ENCODE data around the gene SHH.
"Not testable (repeated sequence)": the region's sequence is repeated elsewhere in the genome, so short reads cannot be mapped to it uniquely, and the experiment has no call there.

The SHH gene

DNA sequence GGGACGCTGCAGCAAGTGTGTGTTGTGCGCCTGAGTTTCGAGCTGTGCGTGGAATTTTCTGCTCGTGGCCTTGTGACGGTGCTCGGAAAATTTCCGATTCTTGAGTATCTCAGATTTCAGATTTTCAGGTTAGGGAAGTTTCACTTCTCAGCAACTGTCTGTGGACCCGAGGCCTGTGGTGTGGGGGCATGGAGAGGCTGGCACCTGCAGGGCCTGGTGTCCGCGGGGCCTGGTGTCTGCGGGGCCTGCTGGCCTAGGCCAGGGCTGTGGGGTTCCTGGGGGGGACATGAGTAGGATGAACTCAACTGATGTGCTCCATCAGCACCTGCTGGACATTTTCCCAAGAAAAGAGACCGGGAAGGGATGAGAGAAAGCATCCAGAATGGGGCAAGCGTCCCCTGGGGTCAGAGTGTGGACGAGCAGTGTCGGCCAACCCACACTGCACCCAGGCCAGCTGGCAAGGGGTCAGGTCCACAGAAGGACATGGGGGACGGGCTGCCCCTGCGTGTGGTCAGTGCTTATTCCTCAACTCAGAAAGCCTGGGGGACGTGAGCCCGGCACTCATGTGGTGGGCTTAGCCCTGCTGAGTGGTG, 31.3 kb upstream of the SHH start:
- TF ChIP-seq, protein P1, sequence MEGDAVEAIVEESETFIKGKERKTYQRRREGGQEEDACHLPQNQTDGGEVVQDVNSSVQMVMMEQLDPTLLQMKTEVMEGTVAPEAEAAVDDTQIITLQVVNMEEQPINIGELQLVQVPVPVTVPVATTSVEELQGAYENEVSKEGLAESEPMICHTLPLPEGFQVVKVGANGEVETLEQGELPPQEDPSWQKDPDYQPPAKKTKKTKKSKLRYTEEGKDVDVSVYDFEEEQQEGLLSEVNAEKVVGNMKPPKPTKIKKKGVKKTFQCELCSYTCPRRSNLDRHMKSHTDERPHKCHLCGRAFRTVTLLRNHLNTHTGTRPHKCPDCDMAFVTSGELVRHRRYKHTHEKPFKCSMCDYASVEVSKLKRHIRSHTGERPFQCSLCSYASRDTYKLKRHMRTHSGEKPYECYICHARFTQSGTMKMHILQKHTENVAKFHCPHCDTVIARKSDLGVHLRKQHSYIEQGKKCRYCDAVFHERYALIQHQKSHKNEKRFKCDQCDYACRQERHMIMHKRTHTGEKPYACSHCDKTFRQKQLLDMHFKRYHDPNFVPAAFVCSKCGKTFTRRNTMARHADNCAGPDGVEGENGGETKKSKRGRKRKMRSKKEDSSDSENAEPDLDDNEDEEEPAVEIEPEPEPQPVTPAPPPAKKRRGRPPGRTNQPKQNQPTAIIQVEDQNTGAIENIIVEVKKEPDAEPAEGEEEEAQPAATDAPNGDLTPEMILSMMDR (IDR thresholded peaks at IDR 0.05; ENCODE audit: low read depth, low read length, missing control alignments), result no peak
- no peak for DNase-seq (ENCODE audit: extremely low read depth, low read depth)
- no peak overlapping the region for H3K4me3 ChIP-seq (replicated peaks; ENCODE audit: low read depth, low read length)

DNA sequence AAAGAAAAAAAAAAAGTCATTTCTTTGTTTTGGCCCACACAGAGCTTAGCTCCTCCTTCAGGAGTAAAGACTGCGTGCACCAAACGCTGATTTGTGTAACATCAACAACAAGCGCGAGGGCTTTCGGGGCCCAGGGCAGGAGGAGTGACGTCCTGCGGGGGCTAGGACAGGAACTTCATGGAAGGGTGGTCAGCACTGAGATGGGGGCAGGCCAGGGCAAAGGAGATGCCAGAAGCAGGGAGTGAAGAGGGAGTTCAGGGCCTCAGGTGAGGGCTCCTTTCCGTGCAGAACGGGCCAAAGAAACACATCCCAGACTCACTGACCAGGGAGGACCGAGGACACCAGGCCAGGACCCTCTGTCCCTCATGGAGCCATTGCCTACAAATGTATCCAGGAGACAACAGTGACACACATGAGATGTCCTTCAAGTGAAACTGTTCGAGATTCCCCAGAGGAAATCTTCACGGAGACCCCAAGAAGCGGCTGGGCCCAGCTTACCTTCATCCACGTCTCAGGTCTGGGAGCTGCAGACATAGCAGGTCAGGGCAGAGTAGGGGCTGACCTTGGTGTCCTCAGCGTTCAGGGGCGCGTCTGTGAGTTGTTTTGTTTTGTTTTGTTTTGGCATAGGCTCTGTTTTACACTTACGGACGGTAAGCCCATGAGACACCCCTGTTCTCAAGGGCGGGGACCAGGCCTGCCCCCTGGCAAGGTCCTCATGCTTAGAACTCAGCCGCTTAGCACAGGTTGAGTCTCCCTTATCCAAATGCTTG, 30.4 kb upstream of the SHH start:
- no peak overlapping the region for H3K4me3 ChIP-seq (replicated peaks; ENCODE audit: low read depth, low read length)
- TF ChIP-seq, protein P1 (IDR thresholded peaks at IDR 0.05; ENCODE audit: low read depth, low read length, missing control alignments), result no peak
- DNase-seq (ENCODE audit: extremely low read depth, low read depth), result no peak

DNA sequence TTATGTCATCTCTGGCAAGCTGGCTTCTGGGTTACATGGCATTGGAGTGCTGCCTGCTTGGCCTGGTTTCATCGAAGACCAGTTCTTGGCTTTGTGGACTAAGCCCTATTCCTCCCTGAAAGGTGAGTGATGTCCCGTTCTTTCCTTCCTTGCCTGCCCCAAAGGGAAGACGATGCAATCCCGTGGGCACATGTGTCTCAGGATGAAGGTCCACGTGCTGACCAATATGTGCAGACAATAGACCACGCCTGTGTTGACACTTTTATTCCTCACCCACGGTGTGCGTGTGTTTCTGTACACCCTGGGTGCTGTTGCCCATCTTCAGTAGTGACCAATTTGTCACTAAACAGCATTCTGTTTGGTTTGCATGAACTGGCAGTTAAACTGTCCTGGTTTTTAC, 28.6 kb upstream of the SHH start:
- DNase-seq (ENCODE audit: extremely low read depth, low read depth), result no peak
- no peak overlapping the region for H3K4me3 ChIP-seq (replicated peaks; ENCODE audit: low read depth, low read length)
- TF ChIP-seq, protein P1 (IDR thresholded peaks at IDR 0.05; ENCODE audit: low read depth, low read length, missing control alignments), result no peak

DNA sequence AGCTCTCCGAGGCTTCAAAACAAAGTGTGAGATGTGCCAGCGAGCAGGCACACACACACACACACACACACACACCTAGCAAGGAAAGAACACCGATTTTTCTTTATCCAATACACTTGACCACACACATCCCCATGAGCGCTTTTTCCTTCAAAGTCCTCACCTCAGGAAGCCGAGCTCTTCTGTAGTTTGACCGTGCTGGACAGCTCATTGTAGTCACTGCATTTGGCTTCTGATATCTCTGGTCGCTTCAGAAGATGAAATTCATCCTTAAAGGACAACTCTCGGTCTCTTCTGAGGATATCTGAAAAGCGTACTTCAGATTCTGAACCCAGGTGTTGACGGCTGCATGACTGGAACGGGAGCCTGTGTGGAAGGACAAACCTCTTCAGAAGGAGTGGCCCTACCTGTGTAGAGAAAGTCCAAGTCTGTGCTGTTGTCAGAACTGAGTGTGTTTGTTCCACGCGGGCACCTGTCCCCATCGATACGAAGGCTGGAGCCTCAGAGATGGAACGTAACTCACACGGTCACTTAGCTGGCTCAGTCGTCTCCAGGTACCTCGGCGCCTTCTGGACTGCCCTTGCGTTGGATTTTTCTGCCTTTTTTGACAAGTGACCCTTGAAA, 28.1 kb upstream of the SHH start:
- DNase-seq (ENCODE audit: extremely low read depth, low read depth), result no peak
- no peak overlapping the region for H3K4me3 ChIP-seq (replicated peaks; ENCODE audit: low read depth, low read length)
- TF ChIP-seq, protein P1 (IDR thresholded peaks at IDR 0.05; ENCODE audit: low read depth, low read length, missing control alignments), result no peak

DNA sequence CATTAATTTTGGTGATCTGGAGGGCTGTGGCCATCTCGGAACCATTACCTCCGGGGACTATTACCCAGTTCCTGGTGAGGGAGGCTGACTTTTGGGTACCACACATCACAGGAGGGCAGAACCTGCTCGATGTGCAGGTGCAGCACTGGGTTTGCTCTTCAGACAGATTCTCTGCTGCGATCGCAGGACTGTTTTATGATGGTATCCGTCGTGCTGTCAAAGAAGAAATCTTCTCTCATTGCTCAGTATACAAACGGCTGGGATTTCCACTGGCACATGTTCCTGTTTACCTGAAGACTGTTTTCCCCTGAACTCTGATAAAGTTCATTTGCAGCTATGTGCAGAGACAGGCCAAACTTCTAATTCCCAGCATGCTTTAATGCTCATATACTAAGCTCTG, 27.2 kb upstream of the SHH start:
- H3K4me3 ChIP-seq (replicated peaks; ENCODE audit: low read depth, low read length), result no peak overlapping the region
- TF ChIP-seq, protein P1 (IDR thresholded peaks at IDR 0.05; ENCODE audit: low read depth, low read length, missing control alignments), result no peak
- no peak for DNase-seq (ENCODE audit: extremely low read depth, low read depth)

DNA sequence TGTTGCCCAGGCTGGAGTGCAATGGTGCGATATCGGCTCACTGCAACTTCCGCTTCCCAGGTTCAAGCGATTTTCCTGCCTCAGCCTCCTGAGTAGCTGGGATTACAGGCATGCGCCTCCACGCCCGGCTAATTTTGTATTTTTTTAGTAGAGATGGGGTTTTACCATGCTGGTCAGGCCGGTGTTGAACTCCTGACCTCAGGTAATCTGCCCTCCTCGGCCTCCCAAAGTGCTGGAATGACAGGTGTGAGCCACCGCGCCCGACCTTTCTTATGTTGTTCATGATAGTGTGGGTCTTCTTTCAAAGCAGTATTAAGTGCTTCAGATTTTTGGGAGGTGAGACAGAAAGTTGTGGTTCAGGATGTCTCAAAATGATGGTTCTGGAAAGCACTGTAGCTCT, 26.0 kb upstream of the SHH start:
- not testable (repeated sequence) for H3K4me3 ChIP-seq (replicated peaks; ENCODE audit: low read depth, low read length); DNase-seq (ENCODE audit: extremely low read depth, low read depth)

DNA sequence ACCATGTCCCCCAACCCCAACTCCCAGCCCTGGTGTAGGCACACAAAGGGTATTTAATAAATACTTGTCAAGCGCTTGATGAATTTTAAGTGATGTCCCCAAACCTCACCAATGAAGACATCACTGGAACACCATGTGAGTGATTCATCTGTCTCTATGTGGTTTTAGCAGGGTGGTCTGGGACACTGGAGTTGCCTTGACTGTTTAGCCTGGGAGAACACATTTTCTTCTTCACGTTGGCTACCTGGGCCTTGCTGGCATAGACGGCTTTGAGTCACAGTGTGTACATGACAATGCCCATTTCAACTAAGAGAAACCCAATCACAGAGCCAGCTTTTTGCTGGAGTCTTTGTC, 24.8 kb upstream of the SHH start:
- H3K4me3 ChIP-seq (replicated peaks; ENCODE audit: low read depth, low read length), result no peak overlapping the region
- DNase-seq (ENCODE audit: extremely low read depth, low read depth), result no peak
- TF ChIP-seq, protein P1 (IDR thresholded peaks at IDR 0.05; ENCODE audit: low read depth, low read length, missing control alignments), result no peak
